HG02970 (cell line): ENCODE data around the gene NFIA.

Source experiments
- ATAC-seq: cut with Tn5 transposase; IDR thresholded peaks from one replicate; pipeline ENCODE4 v1.9.1; 2021; ENCODE audit warnings: mild to moderate bottlenecking, moderate library complexity, moderate number of reproducible peaks; ENCODE audit not compliant: unreplicated experiment, low FRiP score

NFIA gene

GRCh38 chr1:61284248-61284854, 202.0 kb downstream of the NFIA start:
- no peak for ATAC-seq

GRCh38 chr1:61284936-61285335, 202.6 kb downstream of the NFIA start:
- ATAC-seq: no peak

GRCh38 chr1:61285371-61285885, 203.1 kb downstream of the NFIA start:
- ATAC-seq: no peak

- no peak for ATAC-seq
Observed at GRCh38 chr1:61287014-61287413, 204.7 kb downstream of the NFIA start.

- ATAC-seq: no peak
Observed at GRCh38 chr1:61287734-61288133, 205.4 kb downstream of the NFIA start.

GRCh38 chr1:61289232-61290098, 207.1 kb downstream of the NFIA start:
- ATAC-seq: no peak

GRCh38 chr1:61290525-61290924, 208.2 kb downstream of the NFIA start:
- ATAC-seq: no peak

GRCh38 chr1:61293197-61293596, 210.8 kb downstream of the NFIA start:
- ATAC-seq: no peak

- ATAC-seq: no peak
Observed at GRCh38 chr1:61293986-61294504, 211.7 kb downstream of the NFIA start.

GRCh38 chr1:61294930-61295329, 212.6 kb downstream of the NFIA start:
- ATAC-seq: no peak

GRCh38 chr1:61295818-61296537, 213.6 kb downstream of the NFIA start:
- no peak for ATAC-seq

- ATAC-seq: no peak
Observed at GRCh38 chr1:61297887-61298286, 215.5 kb downstream of the NFIA start.

GRCh38 chr1:61299463-61299862, 217.1 kb downstream of the NFIA start:
- no peak for ATAC-seq

- ATAC-seq: no peak
Observed at GRCh38 chr1:61300899-61301298, 218.5 kb downstream of the NFIA start.

GRCh38 chr1:61301824-61302657, 219.7 kb downstream of the NFIA start:
- ATAC-seq: no peak

- ATAC-seq: no peak
Observed at GRCh38 chr1:61307422-61308142, 225.2 kb downstream of the NFIA start.

GRCh38 chr1:61310057-61310456, 227.7 kb downstream of the NFIA start:
- ATAC-seq: no peak

- ATAC-seq: no peak
Observed at GRCh38 chr1:61310538-61310937, 228.2 kb downstream of the NFIA start.

GRCh38 chr1:61313906-61314422, 231.6 kb downstream of the NFIA start:
- no peak for ATAC-seq
